HG02943 (cell line): ENCODE measurements around the gene YBX1.
"Not testable (repeated sequence)": the region's sequence is repeated elsewhere in the genome, so short reads cannot be mapped to it uniquely, and the experiment has no call there.

Experiments
- ATAC-seq: cut with Tn5 transposase; IDR thresholded peaks from one replicate; pipeline ENCODE4 v1.9.1; 2021; ENCODE audit warnings: mild to moderate bottlenecking, low read depth, moderate library complexity; ENCODE audit not compliant: unreplicated experiment

Gene YBX1

DNA sequence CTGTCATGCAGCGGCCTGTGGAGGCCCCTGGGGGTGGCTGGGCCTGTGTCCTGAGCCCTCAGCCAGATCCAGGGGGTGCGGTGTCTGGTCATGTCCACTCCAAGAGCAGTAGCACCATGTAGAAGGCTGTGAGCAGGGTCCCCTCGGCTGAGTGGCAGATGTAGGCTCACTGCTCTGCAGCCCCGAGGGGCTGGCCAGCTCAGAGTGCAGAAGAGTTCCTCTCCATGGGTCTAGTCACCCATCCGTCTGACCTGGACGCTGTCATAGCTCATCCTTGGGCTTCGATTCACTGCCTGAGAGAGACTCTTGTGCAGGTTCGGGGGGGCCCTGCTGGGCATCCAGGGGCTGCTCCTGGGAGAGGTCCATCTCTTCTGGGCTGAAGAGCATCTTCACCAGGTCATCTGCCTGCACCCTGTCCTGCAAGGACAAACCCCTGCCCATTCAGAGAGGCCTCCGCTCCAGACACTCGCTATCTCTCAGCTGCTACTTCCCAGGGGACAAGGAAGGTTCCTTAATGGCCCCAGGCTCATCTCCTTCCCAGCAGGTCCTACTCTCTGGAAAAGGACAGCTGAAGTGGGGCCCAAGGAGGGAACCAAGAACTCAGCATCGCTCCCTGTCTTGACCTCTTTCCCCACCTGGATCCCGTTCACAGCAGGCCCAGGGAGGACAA lies 64.4 kb downstream of the YBX1 start:
- ATAC-seq = no peak

DNA sequence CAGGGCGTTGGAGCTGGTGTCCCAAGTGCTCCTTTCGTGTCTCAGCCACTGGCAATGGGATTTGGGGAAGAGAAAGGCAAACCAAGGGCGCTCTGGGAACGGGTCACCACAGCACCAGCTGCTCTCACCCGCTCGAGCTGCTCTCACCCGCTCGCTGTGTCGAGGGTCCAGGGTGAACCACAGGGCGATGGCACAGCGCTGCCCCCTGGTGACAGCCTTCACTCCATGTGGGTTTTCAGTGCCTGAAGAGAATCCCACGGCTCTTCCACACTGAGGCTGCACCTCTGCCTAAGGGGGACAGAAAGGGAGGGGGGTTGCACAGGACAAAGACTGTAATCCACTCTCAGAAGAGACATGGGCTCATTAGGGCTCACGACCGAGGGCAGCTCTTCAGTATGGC lies 64.9 kb downstream of the YBX1 start:
- ATAC-seq = no peak

DNA sequence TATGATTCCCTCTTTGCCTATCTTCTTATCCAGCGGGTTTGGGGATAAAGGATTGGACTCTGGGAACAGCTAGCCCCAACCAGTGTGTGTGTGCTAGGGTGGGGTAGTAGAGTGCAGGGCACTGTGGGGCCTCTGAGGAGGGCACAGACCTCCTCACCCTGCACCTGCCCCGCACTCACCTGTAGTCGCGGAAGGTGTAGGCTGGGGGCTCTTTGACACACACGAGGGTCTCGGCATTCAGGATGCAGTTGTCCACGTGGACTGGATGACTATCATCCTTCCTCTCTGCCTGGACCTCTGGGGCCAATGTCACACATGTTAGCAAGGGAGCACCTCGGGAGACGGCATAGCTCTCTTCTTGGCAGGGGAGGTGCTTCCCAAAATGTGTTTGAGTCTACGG lies 65.8 kb downstream of the YBX1 start:
- no peak for ATAC-seq

DNA sequence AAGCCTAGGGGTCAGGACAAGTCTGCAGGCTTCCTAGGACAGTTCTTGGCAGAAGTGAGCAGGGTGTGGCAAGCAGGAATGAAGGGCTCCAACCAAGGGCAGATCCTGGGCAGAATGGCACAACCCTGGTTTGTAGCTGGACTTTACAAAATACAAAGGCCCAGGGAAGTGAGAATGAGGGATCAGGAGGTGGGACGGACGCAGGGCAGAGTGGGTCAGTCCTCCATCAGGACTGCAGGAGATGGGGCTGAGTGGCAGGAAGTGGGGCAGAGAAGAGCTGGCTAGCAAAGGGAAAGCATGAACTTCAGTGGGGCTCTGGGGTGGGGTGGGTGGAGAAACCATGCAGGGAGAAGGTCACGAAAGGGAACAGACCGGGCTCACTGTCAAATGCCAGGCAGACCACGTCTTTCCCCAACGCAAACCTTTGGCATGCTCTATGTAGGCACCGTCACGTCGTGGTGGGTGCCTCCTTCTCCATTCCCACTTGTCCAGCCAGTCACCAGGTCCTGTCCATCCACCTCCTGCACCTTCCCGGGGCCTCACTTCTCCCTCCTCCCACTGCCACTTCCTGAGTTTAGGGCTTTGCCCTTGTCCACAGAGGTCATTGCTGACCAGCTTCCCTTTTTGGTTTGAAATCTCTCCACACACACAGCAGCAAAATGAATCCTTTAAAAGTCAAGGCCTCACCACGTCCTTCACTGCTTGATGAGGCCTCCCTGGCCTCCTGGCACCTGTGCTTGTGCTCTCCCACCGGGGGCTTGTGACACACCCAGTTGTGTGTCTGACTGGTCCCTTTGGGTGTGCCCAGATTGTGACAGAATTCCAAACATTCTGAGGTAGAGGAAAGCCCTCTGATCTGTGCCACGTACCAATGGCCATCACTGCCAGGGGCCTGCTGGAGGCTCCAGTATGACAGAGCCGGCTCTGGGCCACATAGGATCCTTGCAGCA lies 66.5 kb downstream of the YBX1 start:
- ATAC-seq = no peak

DNA sequence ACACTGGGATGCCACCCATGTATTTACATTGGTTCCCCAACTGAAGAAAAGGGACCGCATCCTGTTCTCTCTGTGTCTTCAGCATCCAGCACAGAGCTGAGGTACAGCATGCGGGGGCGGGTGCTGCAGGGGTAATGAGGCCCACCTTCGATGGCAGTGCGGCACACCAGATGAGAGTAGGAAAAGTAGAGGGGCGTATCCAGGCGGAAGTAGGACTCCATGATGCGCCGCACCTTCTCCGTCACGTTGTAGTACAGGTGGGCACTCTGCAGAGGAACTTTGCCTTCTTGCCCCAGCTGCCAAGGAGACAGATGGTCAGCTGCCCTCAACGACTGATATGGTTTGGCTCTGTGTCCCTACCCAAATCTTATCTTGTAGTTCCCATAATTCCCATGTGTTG lies 67.8 kb downstream of the YBX1 start:
- no peak for ATAC-seq

DNA sequence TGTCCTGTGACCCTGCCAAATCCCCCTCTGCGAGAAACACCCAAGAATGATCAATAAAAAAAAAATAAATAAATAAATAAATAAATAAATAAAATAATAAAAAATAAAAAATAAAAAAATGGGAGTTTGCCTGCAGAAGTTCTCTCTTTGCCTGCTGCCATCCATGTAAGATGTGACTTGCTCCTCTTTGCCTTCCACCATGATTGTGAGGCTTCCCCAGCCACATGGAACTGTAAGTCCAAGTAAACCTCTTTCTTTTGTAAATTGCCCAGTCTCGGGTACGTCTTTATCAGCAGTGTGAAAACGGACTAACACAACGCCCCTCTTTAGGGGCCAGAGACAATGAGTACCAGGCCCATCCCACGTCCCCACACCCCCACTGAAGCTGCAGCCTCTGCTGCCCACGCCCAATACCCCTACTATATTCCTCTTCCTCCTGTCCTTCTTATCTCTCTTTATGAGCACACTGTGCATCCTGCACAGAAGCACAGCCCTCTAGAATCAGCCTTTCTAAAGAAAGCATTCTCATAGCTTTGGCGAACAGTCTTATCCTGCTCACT lies 69.4 kb downstream of the YBX1 start:
- not testable (repeated sequence) for ATAC-seq

DNA sequence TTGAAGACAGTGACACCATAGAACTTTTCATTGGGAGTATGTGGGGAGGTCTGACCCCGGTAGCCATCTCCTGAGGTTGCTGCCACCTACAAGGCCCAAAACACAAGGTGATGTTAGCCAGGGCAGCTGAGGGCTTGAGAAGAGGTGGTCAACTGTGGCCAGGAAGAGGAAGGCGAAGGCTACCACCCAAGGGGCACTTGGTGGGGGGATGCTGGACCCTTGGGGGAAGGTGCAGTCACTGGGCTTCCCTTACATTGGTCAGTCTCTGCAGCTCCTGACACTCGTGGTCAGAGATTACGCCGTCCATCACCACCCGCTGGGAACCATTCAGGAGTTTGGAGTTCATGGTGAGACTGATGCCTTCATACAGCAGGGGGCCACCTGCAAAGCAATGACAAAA lies 70.1 kb downstream of the YBX1 start:
- ATAC-seq = no peak

DNA sequence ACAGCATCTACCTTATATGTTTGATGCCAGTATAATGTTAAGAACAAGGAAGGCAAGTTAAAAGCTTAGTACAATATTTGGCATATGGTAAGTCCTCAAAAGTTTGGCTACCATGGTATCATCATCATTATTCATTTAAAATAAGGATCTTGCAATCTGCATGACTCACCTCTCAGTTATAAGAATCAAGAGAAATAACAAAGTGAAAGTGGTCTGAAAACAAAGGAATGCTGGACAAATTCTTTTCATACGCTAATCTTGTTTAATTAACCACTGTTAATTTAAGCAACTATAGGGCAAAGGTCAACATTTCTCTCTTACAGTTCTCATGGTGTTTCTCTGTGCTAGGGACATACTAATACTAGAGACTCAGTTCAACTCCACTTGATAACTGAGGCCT lies 70.9 kb downstream of the YBX1 start:
- ATAC-seq = no peak
